GM19099 (cell line): ENCODE results near the gene TMA7B.

Source experiments
- POLR2A ChIP-seq: IDR thresholded peaks from 3 replicates; pipeline ENCODE4 v1.6.1; 2011; ENCODE audit warnings: low read depth; ENCODE audit not compliant: insufficient read length; ENCODE audit errors: extremely low read depth

Gene TMA7B

DNA sequence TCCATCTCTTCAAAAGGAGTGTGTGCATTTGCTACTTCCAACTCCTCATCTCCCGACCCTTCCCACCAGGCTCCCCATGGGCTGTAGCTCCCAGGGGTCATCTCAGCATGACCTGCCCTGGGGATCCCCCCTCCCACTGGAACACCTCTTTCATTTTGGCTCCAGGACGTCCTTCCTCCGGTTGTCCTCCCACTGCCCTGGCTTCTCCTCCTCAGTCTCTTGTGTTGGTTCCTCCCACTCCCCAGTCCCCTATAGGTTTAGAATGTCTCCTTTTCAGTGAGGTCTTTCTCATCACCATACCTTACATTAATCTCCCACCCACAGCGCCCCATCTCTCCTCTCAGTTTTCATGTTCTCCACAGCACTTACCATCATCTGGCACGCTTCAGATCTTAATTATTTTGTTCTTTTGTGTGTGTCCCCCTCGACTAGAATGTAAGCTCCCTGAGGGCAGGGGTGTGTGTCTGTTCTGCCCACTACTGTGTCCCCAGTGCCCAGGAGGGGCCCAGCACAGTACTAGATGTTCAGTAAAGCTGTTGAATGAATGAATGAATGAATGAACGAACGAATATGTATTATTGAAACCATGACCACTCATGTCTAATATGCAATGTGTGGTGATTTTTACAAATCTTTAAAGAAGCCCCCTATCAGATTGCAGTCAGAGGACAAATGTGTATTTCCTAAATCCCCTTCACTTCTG is 2.0 kb upstream of the TMA7B start:
- TF ChIP-seq POLR2A = no peak

DNA sequence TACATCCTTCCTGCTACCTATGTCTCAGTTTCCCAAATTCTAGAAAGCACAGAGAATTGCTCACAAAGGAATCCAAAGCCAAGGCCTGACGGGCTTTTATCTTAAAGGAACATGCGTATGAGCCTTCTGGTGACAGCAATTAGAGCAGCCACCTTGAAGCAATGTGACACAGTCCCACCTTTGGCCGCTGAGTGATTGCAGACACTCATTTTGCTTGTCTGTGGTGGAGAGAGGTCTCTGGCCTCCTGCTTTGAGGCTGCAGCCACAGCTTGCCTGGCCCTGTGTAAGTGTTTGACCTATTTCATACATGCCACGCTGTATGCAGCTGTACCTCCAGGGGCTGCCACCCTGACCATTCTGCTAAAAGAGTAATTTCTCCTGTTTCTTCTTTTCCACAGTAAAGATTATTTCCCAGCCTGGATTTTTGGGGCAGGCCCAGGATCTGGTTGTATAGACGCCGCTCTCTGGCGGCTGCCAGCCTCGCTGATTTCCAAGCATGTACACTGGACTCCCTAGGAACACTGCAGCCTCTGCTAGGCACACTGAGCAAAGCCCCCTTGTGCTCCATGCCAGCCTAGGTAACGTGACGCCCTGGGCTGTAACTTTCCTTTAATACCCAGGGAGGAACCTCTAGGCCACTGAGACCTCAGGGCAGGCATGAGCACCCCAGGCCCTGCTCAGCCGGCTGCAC is 1.1 kb upstream of the TMA7B start:
- no peak for TF ChIP-seq POLR2A

DNA sequence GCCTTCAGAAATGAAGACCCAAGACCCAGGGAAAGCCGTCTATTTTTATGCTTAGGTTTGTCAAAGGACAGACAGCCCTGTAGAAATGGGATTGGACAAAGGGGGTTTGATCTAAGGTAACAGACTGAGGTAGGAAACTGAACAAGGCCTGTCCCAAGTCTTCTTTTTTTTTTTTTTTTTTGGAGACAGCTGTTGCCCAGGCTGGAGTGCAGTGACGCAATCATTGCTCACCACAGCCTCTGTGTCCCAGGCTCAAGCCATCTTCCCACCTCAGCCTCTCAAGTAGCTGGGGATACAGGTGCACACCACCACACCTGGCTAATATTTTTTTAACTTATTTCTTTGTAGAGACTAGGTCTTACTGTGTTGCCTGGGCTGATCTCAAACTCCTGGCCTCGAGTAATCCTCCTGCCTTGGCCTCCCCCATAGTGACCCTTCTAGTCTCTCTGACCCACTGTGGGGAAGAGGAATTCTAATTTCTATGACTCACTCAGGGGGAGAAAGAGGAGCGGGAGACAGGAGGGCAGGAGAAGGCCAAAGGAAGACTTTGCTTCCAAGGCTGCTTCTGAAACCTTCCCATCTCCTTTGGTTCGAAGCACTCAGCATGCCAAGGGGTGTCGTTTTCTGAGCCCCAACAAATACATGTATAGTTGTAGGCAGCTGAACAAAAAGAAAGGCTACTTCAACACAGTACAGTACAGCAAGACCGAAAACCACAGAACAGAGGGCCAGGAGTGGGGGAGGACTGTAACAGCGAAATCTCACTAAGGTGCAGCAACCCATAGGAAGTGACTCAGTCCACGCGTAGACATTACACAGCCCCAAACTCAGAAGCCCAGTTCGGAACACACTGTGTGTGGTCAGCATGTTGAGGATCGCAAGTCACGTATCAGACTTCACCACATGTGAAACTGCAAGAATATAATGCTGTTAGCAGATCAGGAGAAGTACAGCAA is 872 bp downstream of the TMA7B start:
- no peak for TF ChIP-seq POLR2A

DNA sequence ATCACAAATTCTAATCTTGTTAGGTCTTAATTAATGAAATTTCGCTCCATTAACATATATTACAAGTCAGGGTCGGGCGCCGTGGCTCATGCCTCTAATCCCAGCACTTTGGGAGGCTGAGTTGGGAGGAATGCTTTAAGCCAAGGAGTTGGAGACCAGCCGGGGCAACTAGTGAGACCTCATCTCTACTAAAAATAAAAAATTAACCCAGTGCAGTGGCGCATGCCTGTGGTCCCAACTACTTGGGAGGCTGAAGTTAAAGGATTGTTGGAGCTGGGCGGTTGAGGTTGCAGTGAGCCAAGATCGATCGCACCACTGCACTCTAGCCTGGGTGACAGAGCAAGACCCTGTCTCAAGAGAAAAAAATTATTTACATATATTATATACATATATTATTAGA is 1.9 kb downstream of the TMA7B start:
- no peak for TF ChIP-seq POLR2A

DNA sequence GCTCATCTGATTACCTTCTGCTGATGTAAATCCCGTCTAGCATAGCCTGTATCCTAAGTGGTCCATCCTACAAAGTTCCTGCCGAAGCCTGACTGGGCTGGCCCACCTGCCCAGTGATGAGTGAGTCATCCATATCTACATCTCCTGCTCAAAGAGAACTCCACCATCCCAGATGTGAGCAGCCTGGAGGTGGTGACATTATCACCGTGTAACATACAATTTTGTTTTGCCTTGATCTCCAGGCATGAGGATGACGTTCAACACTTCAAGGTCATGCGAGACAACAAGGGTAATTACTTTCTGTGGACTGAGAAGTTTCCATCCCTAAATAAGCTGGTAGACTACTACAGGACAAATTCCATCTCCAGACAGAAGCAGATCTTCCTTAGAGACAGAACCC is 5.6 kb downstream of the TMA7B start:
- no peak for TF ChIP-seq POLR2A

DNA sequence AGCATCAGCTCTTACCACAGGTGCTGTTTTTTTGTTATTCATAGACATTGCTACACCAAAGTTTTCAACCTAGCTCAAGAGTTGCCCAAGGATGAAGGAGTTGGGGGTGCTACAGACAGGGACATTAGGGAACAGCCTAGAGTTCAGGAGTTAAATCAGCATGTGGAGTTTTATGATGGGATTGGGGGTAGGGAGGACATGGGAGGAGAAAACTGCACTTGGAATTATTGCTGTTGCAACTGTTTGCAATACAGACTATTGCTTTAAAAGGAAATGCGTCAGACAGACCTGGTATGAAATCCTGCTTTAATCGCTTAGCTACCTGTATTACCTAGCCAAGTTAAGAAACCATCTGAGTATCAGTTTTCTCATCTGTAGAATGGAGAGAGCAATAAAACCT is 6.3 kb downstream of the TMA7B start:
- TF ChIP-seq POLR2A = no peak

DNA sequence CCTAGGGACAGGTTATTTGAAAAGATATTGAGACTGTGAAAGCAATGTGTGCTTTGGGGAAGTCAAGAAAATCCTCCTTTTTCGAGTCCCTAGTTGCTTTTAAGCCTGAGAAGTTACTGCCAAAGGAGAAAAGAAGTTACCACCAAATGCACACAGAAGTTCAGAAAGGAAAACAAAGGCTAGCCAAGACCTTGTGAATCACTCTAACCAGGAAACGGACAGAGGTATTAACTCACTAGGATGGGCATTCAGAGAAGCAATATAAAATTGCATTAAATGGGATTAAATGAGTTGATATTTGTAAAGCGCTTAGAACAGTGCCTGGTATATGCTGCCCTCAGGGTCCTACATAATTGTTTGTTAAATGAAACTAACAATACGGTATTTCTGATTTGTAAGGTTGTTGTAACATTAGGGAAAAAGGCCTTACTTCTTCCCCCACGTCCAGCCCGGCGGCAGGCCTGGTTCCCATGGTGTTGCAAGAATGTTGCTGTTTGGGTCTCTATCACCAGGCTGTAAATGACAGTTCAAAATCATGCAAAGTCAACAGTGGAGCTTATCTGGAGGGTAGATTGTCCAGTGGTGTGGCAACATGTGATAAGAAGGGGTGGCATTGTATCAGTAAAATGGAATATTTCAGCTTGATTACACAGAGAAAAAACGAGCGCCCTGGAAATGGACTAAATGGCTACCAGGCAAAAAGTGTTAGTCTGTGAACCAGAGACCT is 7.1 kb downstream of the TMA7B start:
- TF ChIP-seq POLR2A = no peak

DNA sequence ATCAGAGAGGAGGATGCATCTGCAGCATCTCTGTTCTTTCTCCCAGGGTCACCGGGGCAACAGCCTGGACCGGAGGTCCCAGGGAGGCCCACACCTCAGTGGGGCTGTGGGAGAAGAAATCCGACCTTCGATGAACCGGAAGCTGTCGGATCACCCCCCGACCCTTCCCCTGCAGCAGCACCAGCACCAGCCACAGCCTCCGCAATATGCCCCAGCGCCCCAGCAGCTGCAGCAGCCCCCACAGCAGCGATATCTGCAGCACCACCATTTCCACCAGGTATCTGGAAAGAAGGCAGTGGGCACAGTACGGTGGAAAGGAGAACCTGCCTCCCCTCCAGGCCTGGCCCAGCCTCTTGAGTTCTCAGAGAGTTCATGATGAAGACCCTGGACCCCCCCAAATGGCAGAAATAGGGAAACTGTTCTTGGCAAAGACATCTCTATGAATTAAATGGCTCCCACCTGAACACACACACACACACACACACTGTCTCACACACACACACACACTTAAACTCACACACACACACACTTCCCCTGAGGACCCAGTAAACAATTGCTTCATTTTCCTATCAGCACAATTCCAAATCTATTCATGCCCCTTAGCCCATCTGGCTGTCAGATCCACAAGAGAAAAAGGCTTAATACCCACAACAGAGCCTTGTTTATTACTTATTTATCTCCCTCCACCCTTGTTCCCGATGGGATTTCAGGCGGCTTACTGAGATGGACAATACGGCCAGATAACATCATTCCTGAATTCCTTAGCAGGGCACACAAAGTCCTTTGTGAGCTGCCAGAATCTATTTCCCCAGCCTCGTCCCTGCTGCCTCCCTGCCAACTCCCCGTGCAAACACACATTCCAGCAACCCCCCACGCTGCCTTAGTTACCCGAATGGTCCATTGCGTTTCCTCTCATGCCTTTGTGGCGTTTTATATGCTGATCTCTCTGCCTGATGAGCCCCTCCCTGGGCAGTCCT is 8.1 kb downstream of the TMA7B start:
- TF ChIP-seq POLR2A = no peak

DNA sequence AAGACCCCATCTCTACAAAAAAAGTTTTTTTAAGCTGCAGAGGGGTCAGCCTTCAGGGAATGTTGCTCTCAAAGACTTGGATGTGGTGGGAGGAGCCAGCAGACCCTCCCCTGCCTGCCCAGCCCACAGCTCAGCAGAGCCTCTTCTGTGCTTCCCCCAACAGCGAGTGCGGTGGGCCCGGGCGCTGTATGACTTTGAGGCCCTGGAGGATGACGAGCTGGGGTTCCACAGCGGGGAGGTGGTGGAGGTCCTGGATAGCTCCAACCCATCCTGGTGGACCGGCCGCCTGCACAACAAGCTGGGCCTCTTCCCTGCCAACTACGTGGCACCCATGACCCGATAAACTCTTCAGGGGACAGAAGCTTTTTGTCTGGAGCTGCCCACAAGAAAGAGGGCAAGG is 10.5 kb downstream of the TMA7B start:
- TF ChIP-seq POLR2A = no peak

DNA sequence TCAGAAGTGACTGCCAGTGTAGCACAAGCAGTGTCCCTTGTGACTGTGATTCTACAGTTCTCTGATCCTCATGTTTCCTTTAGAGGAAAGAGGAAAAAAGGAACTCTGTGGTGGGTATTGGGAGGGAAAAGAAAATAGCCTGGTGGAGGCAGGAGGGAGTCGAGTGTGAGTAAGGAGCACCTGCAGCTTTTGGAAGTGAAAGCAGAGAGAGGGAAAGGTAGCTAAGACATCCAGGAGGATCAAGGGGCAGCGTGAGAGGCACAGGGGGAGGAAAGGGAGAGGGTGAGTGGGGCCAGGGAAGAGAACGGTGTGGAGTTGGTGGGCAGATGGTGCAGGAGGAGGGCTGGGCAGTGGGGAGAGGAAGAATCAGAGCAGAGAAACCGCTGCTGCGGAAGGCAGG is 12.4 kb downstream of the TMA7B start:
- TF ChIP-seq POLR2A = no peak

DNA sequence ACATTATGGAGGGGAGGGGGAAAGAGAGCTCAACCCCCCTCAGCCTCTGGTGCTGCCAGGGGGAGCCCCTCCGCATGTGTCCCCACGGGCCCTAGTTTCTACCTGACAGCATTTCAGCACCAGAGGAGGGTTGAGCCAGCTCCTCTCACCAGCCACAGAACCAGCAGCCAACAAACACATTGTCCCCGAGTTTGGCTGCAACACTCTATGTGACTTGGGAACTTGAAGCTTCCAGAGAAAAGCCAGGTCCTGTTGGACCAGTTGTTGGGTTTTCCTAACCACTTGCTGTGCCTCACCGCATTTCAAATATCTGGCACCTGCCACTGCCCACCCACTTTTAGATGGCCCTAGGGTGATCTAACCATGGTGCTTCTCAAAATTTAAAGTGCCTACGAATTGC is 13.5 kb downstream of the TMA7B start:
- TF ChIP-seq POLR2A = no peak

DNA sequence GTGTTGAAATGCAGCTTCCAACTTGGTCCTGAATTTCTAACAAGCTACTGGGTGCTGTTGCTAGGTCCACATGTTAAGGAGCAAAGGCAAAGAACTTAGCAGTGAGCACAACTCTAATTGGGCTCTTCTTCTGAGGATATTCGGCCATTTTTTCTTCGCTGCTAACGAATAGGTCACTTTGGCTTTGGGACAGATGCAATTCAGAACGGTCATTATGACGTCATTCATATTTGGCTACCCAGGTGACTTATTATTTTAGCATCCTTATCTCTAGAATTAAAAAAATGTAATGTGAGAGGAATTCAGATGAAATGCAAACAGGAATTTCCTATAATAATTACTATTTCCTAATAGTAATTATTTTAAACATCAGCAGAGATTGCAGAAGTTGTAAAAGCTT is 13.9 kb downstream of the TMA7B start:
- TF ChIP-seq POLR2A = no peak

DNA sequence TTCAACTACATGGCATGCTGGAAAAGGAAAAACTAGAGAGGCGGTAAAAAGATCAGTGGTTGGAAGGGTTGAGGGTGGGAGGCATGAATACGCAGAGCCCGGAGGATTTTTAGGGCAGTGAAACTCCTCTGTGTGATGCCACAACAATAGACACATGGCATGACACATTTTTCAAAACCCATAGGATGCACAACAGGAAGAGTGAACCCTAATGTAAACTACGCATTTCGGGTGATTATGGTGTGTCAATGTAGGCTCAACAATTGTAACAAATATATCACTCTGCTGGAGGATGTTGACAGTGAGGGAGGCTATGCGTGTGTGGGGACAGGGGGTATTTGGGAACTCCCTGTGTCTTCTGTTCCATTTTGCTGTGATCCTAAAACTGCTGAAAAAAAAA is 18.9 kb downstream of the TMA7B start:
- no peak for TF ChIP-seq POLR2A

DNA sequence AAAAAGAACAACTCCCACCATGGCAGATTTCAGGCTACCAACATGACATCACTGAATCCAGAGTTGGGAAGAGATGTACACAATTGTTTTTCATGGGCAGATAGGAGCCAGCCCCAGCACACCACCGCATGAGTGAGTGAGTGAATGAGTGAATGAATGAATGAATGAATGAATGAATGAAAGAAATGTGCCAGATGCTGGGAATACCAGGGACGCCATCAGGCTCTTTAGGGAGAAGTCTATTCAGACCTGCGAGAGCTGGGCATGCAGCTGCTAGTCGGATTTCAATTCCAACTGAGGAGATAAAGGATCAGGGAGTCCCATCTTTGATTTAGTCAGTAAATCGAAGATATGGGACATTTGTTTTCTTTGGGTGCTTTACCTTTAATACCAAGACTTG is 19.3 kb downstream of the TMA7B start:
- TF ChIP-seq POLR2A = no peak
